WERI-Rb-1 (cell line): ENCODE measurements around the gene TTC7B.

ENCODE experiments used
- DNase-seq: peaks from one replicate; pipeline ENCODE4 v3.0.0-alpha.2; 2020
- H3K27ac ChIP-seq: fragments of 250-450 bp; sonication (Bioruptor Pico); 2 replicates; pipeline ENCODE4 v1.5.1; 2020; ENCODE audit warnings: mild to moderate bottlenecking, moderate library complexity
- H3K27me3 ChIP-seq: fragments of 250-450 bp; sonication (Bioruptor Pico); 2 replicates; pipeline ENCODE4 v1.5.1; 2021; ENCODE audit warnings: mild to moderate bottlenecking, low read depth, moderate library complexity; ENCODE audit not compliant: insufficient read depth, severe bottlenecking
- H3K36me3 ChIP-seq: fragments of 250-450 bp; sonication (Bioruptor Pico); 2 replicates; pipeline ENCODE4 v1.5.1; 2020; ENCODE audit warnings: mild to moderate bottlenecking, moderate library complexity
- H3K4me3 ChIP-seq: 2 replicates; pipeline ENCODE4 v1.5.1; 2011; ENCODE audit warnings: low read depth, mild to moderate bottlenecking, control low read depth, low read length
- H3K9me3 ChIP-seq: fragments of 250-450 bp; sonication (Bioruptor Pico); 2 replicates; pipeline ENCODE4 v1.5.1; 2021; ENCODE audit warnings: mild to moderate bottlenecking, moderate library complexity; ENCODE audit not compliant: severe bottlenecking
- CTCF ChIP-seq: IDR thresholded peaks from 2 replicates; pipeline ENCODE4 v1.5.1; 2011; ENCODE audit warnings: low read depth, mild to moderate bottlenecking, control low read depth, inconsistent platforms, low read length

Gene TTC7B

GRCh38 chr14:90554341-90554740 lies 261.9 kb downstream of the TTC7B start:
- H3K27ac ChIP-seq, result peak overlapping the region; percentile 18; the same call in 1 of the 2 replicates

GRCh38 chr14:90553921-90554336 lies 262.3 kb downstream of the TTC7B start:
- Histone ChIP-seq H3K27ac (peak overlapping the region; percentile 45), H3K4me3 (no peak overlapping the region), H3K36me3 (peaks cover 31% of the 10 kb centered on the region), H3K9me3 (no peaks in the 10 kb centered on the region), H3K27me3 (no peaks in the 10 kb centered on the region)
- TF ChIP-seq CTCF, result no peak
- DNase-seq, result peak; percentile 30

More at GRCh38 chr14:90554341-90554740, 261.9 kb downstream of the TTC7B start:
- peaks cover 31% of the 10 kb centered on the region for H3K36me3 ChIP-seq
- H3K9me3 ChIP-seq, result no peaks in the 10 kb centered on the region
- TF ChIP-seq CTCF, result no peak
- H3K27me3 ChIP-seq, result no peaks in the 10 kb centered on the region
- H3K4me3 ChIP-seq, result no peak overlapping the region
- DNase-seq, result no peak

GRCh38 chr14:90553298-90553920 lies 262.8 kb downstream of the TTC7B start:
- no peak for TF ChIP-seq CTCF

GRCh38 chr14:90552465-90553297 lies 263.5 kb downstream of the TTC7B start:
- DNase-seq, result no peak
- no peak for TF ChIP-seq CTCF
- H3K27ac ChIP-seq, result no peak overlapping the region

More at GRCh38 chr14:90553298-90553920, 262.8 kb downstream of the TTC7B start:
- no peaks in the 10 kb centered on the region for H3K27me3 ChIP-seq
- peak; percentile 59 for DNase-seq
- peak overlapping the region; percentile 45 for H3K27ac ChIP-seq
- H3K36me3 ChIP-seq, result peaks cover 31% of the 10 kb centered on the region
- H3K9me3 ChIP-seq, result no peaks in the 10 kb centered on the region
- no peak overlapping the region for H3K4me3 ChIP-seq

GRCh38 chr14:90551733-90552464 lies 264.3 kb downstream of the TTC7B start:
- H3K27ac ChIP-seq, result no peak overlapping the region
- DNase-seq, result no peak
- TF ChIP-seq CTCF, result no peak
- no peaks in the 10 kb centered on the region for H3K9me3 ChIP-seq
- peaks cover 24% of the 10 kb centered on the region for H3K36me3 ChIP-seq
- H3K27me3 ChIP-seq, result no peaks in the 10 kb centered on the region
- H3K4me3 ChIP-seq, result no peak overlapping the region

More at GRCh38 chr14:90552465-90553297, 263.5 kb downstream of the TTC7B start:
- H3K4me3 ChIP-seq, result no peak overlapping the region
- H3K36me3 ChIP-seq, result peaks cover 28% of the 10 kb centered on the region
- no peaks in the 10 kb centered on the region for H3K9me3 ChIP-seq
- H3K27me3 ChIP-seq, result no peaks in the 10 kb centered on the region
